Measurements from ENCODE around the gene CTIF. TPM values are rescaled to one million over a fixed set of nuclear protein-coding genes. Genes with fewer than 3 reads are reported as not detected.

The CTIF gene
- polyA plus RNA-seq, 1 experiment, result 40.2 TPM

DNA sequence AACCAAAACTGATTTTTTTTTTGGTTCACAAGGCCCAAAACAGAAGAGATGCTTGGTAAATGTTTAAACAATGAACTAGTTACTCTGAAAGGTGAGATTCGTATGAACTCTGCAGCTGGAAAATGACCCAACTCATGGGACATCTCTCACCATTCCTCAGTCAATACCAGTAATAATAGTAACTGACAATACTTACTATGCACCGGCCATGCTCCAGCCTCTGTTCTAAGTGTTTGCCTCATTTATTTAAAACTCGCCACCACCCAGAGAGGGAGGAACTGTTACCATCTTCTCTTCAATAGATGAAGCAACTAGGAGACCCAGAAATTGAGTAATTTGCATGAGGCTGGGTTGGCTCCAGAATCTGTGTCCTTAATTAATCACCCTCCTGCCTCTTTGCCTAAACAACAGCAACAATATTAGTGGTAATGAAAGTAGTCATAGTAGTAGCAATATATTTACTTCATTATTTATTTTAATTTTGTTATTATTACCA lies 130.4 kb downstream of the CTIF start:
- no peaks in the 10 kb centered on the region for H3K27me3 ChIP-seq (ENCODE audit: control insufficient read depth, insufficient read depth, low read length)
- H3K27ac ChIP-seq (ENCODE audit: low read depth, low read length), result no peak overlapping the region
- no peak for DNase-seq (ENCODE audit: low read depth, low spot score)
- peaks cover 15% of the 10 kb centered on the region for H3K9me3 ChIP-seq (ENCODE audit: control insufficient read depth, insufficient read depth, low read length)
- CTCF ChIA-PET, result interaction anchor here (4.5 kb wide), 1 partner anchor 194 kb away, joined by 25 read pairs; no protein-coding TSS in a partner anchor
- POLR2A ChIA-PET, result no interaction called here
- TF ChIP-seq CTCF (IDR thresholded peaks at IDR 0.05; ENCODE audit: low read depth, low read length), result no peak
- H3K4me3 ChIP-seq (ENCODE audit: low read depth, low read length), result no peak overlapping the region

- peaks cover 15% of the 10 kb centered on the region for H3K9me3 ChIP-seq (ENCODE audit: control insufficient read depth, insufficient read depth, low read length)
- CTCF ChIA-PET, result interaction anchor here (4.5 kb wide), 1 partner anchor 195 kb away, joined by 25 read pairs; no protein-coding TSS in a partner anchor
- no peak overlapping the region for H3K27ac ChIP-seq (ENCODE audit: low read depth, low read length)
- no peak for TF ChIP-seq CTCF (IDR thresholded peaks at IDR 0.05; ENCODE audit: low read depth, low read length)
- POLR2A ChIA-PET, result no interaction called here
- no peaks in the 10 kb centered on the region for H3K27me3 ChIP-seq (ENCODE audit: control insufficient read depth, insufficient read depth, low read length)
- H3K4me3 ChIP-seq (ENCODE audit: low read depth, low read length), result no peak overlapping the region
- no peak for DNase-seq (ENCODE audit: low read depth, low spot score)
Observed at GRCh38 chr18:48669991-48670750, 131.3 kb downstream of the CTIF start.

DNA sequence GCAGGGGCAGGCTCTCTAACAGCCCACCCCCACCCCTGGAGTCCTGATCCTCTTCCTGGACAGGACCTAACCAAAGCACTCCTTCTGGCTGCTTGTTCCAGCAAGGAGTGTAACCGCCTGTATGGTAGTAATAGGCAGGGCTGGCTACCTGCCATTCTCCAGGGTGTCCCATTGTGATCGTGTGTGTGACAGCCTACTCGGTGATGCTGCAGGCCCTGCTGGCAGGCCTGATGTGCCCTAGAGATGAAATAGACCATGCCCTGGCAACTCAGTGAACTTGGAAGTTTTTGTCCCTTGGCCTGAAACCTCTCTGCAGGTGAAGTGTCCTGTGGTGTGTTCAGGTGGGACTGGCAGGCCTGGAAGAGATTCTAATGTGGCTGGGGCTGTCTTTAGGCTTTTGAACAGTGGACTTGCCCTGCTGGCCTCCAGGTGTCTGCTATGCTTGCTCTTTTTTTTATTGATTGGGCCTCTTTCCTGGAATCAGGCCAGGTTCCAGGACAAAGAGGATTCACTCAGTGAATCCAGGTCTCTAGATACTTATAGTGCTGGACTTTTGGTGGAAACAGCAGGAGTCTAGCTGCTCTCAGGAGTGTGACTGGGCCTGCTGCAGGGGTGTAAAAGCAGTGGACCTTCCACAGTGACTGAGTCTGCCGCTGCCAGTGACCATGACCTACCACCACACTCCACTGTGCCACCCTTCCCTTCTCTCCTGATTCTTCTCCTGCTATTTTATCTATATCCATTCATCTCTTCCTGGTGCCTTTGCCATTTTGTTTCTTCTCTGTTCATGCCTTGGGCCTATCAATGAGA lies 132.1 kb downstream of the CTIF start:
- Histone ChIP-seq H3K4me3 (ENCODE audit: low read depth, low read length) (no peak overlapping the region), H3K9me3 (ENCODE audit: control insufficient read depth, insufficient read depth, low read length) (peaks cover 15% of the 10 kb centered on the region), H3K27ac (ENCODE audit: low read depth, low read length) (no peak overlapping the region), H3K27me3 (ENCODE audit: control insufficient read depth, insufficient read depth, low read length) (no peaks in the 10 kb centered on the region)
- DNase-seq (ENCODE audit: low read depth, low spot score), result no peak
- ChIA-PET POLR2A (no interaction called here), CTCF (interaction anchor here (4.5 kb wide), 1 partner anchor 195 kb away, joined by 25 read pairs; no protein-coding TSS in a partner anchor)
- no peak for TF ChIP-seq CTCF (IDR thresholded peaks at IDR 0.05; ENCODE audit: low read depth, low read length)

- TF ChIP-seq CTCF (IDR thresholded peaks at IDR 0.05; ENCODE audit: low read depth, low read length), result no peak
- CTCF ChIA-PET, result no interaction called here
Observed at GRCh38 chr18:48671561-48671945, 132.7 kb downstream of the CTIF start.

More at GRCh38 chr18:48671561-48671945, 132.7 kb downstream of the CTIF start:
- Histone ChIP-seq H3K27me3 (ENCODE audit: control insufficient read depth, insufficient read depth, low read length) (no peaks in the 10 kb centered on the region), H3K27ac (ENCODE audit: low read depth, low read length) (no peak overlapping the region), H3K9me3 (ENCODE audit: control insufficient read depth, insufficient read depth, low read length) (peaks cover 15% of the 10 kb centered on the region), H3K4me3 (ENCODE audit: low read depth, low read length) (no peak overlapping the region)
- DNase-seq (ENCODE audit: low read depth, low spot score), result no peak
- POLR2A ChIA-PET, result no interaction called here

Measured in AG04450 (cell line).